Calu3 (cell line): ENCODE results near the gene CRTC1. TPM values are rescaled to one million over a fixed set of nuclear protein-coding genes. Genes with fewer than 3 reads are reported as not detected.

Source experiments
- BruUV-seq: library from RNA; stranded (reverse); fragments of 400-500 nt; replicated peaks from 2 replicates; lab custom pipeline; 2021; lab: Mats Ljungman, UMichigan
- CTCF ChIA-PET: fragments of 300-600 bp; sonication (Branson Sonifier 250); formaldehyde crosslinking; loops from one replicate; lab custom pipeline; 2022; ENCODE audit warnings: antibody characterized with exemption; lab: Charles Lee
- DNase-seq: peaks from one replicate; pipeline ENCODE4 v3.0.0; 2022
- H3K27ac Mint-ChIP-seq: one replicate; pipeline ENCODE4 v1.8.0; 2022; ENCODE audit warnings: mixed read lengths; ENCODE audit not compliant: unreplicated experiment
- H3K27me3 Mint-ChIP-seq: one replicate; pipeline ENCODE4 v1.8.0; 2022; ENCODE audit warnings: mixed read lengths; ENCODE audit not compliant: unreplicated experiment
- H3K36me3 Mint-ChIP-seq: one replicate; pipeline ENCODE4 v1.8.0; 2022; ENCODE audit warnings: mild to moderate bottlenecking, moderate library complexity, mixed read lengths; ENCODE audit not compliant: insufficient read depth, unreplicated experiment
- H3K4me1 Mint-ChIP-seq: one replicate; pipeline ENCODE4 v1.8.0; 2022; ENCODE audit warnings: mild to moderate bottlenecking, low read depth, mixed read lengths; ENCODE audit not compliant: unreplicated experiment
- H3K4me3 Mint-ChIP-seq: one replicate; pipeline ENCODE4 v1.8.0; 2022; ENCODE audit warnings: mild to moderate bottlenecking, low read depth, moderate library complexity, mixed read lengths; ENCODE audit not compliant: unreplicated experiment
- H3K9me3 Mint-ChIP-seq: one replicate; pipeline ENCODE4 v1.8.0; 2022; ENCODE audit warnings: low read depth, mixed read lengths; ENCODE audit not compliant: unreplicated experiment
- CTCF ChIP-seq: fragments of 200-600 bp; IDR thresholded peaks from one replicate; pipeline ENCODE4 v1.8.0; 2022; ENCODE audit warnings: antibody characterized with exemption; ENCODE audit not compliant: unreplicated experiment
- intact Hi-C: fragments of 100-400 bp; cut with micrococcal nuclease; formaldehyde crosslinking; loops from one replicate; pipeline ENCODE4 v1.10.0; 2022; ENCODE audit not compliant: unreplicated experiment
- total RNA-seq: library from RNA; stranded (reverse); gene quantifications from 2 replicates; pipeline ENCODE4 v1.2.3, GENCODE V29; 2022

Gene CRTC1
- total RNA-seq, 1 experiment from 2014 or later, result 8.5 TPM

GRCh38 chr19:18644196-18645034 is 39.1 kb upstream of the CRTC1 start:
- no TSS peak for BruUV-seq
- no peak for TF ChIP-seq CTCF
- intact Hi-C loops, result no loop called here
- CTCF ChIA-PET, result no interaction called here
- Mint-ChIP-seq H3K36me3 (peaks cover 4% of the 10 kb centered on the region), H3K9me3 (no peaks in the 10 kb centered on the region), H3K4me3 (no peak overlapping the region), H3K27ac (no peak overlapping the region), H3K4me1 (no peaks in the 10 kb centered on the region), H3K27me3 (no peaks in the 10 kb centered on the region)
- DNase-seq, result no peak

- no peak for DNase-seq
- no peaks in the 10 kb centered on the region for H3K27me3 Mint-ChIP-seq
- no peak overlapping the region for H3K4me3 Mint-ChIP-seq
- no peaks in the 10 kb centered on the region for H3K4me1 Mint-ChIP-seq
- peaks cover 4% of the 10 kb centered on the region for H3K36me3 Mint-ChIP-seq
- TF ChIP-seq CTCF, result no peak
- H3K9me3 Mint-ChIP-seq, result no peaks in the 10 kb centered on the region
- no peak overlapping the region for H3K27ac Mint-ChIP-seq
- no TSS peak for BruUV-seq
- CTCF ChIA-PET, result no interaction called here
- intact Hi-C loops, result no loop called here
These were observed 38.4 kb upstream of the CRTC1 start for GRCh38 chr19:18645035-18645511.

- CTCF ChIA-PET, result no interaction called here
- H3K4me1 Mint-ChIP-seq, result no peaks in the 10 kb centered on the region
- DNase-seq, result no peak
- intact Hi-C loops, result no loop called here
- no peak overlapping the region for H3K4me3 Mint-ChIP-seq
- BruUV-seq, result no TSS peak
- TF ChIP-seq CTCF, result no peak
- peaks cover 4% of the 10 kb centered on the region for H3K36me3 Mint-ChIP-seq
- H3K9me3 Mint-ChIP-seq, result no peaks in the 10 kb centered on the region
- no peak overlapping the region for H3K27ac Mint-ChIP-seq
- no peaks in the 10 kb centered on the region for H3K27me3 Mint-ChIP-seq
These were observed 36.7 kb upstream of the CRTC1 start for GRCh38 chr19:18646535-18647370.

GRCh38 chr19:18647371-18647767 is 36.1 kb upstream of the CRTC1 start:
- no peak for TF ChIP-seq CTCF
- Mint-ChIP-seq H3K36me3 (peaks cover 4% of the 10 kb centered on the region), H3K4me1 (no peaks in the 10 kb centered on the region), H3K27ac (no peak overlapping the region), H3K4me3 (no peak overlapping the region), H3K27me3 (no peaks in the 10 kb centered on the region), H3K9me3 (no peaks in the 10 kb centered on the region)
- no peak for DNase-seq
- BruUV-seq, result no TSS peak
- intact Hi-C loops, result no loop called here
- CTCF ChIA-PET, result no interaction called here
